B cell (primary cell): Measurements from ENCODE around the gene CDK19. TPM values are rescaled to one million over a fixed set of nuclear protein-coding genes. Genes with fewer than 3 reads are reported as not detected.

ENCODE experiments used
- ATAC-seq: fragments of 200-7000 bp; cut with Tn5 transposase; one replicate; pipeline ENCODE4 v1.10.0; 2021; ENCODE audit warnings: low read depth, mild to moderate bottlenecking, moderate number of reproducible peaks, moderate library complexity
- CTCF ChIA-PET: fragments of 350-600 bp; sonication (Branson Sonifier 250); formaldehyde crosslinking; loops from one replicate; lab custom pipeline; 2021; ENCODE audit warnings: antibody characterized with exemption, inconsistent platforms; lab: Charles Lee
- POLR2A ChIA-PET: fragments of 350-600 bp; sonication (Branson Sonifier 250); formaldehyde crosslinking; loops from one replicate; lab custom pipeline; 2021; ENCODE audit warnings: antibody characterized with exemption; lab: Charles Lee
- DNase-seq: peaks from one replicate; pipeline ENCODE4 v3.0.0; 2013
- H2AFZ ChIP-seq: 2 replicates; pipeline ENCODE4 v1.6.1; 2012; ENCODE audit warnings: mild to moderate bottlenecking, low read depth, low read length; ENCODE audit not compliant: insufficient read depth, poor library complexity, severe bottlenecking
- H3K27ac ChIP-seq, 2 donors: 1 replicate in 1 of 2; 2 replicates in 1 of 2; pipeline ENCODE4 v1.5.1; 2012 to 2013; ENCODE audit warnings: low read length in 2 of 2, mild to moderate bottlenecking in 2 of 2, moderate library complexity in 1 of 2
- H3K27me3 ChIP-seq, 4 experiments: fragments of 200-600 bp in 1 of 4; sonication (generic) in 1 of 4; replicated peaks in 1 of 4; 1 replicate in 2 of 4; 2 replicates in 2 of 4; pipeline versions ENCODE4 v1.6.1 to v1.7.0; 2013 to 2016; ENCODE audit warnings: low read length in 3 of 4, mild to moderate bottlenecking in 2 of 4, mixed read lengths in 1 of 4, moderate library complexity in 1 of 4; ENCODE audit not compliant: insufficient read depth in 4 of 4, control insufficient read depth in 3 of 4; ENCODE audit errors: control extremely low read depth in 1 of 4
- H3K36me3 ChIP-seq, 2 experiments: replicated peaks in 1 of 2; 1 replicate in 1 of 2; 2 replicates in 1 of 2; pipeline versions ENCODE4 v1.6.1 to v1.7.1; 2013; ENCODE audit warnings: low read length in 1 of 2; ENCODE audit not compliant: insufficient read depth in 2 of 2, control insufficient read depth in 1 of 2; ENCODE audit errors: control extremely low read depth in 1 of 2, extremely low read depth in 1 of 2
- H3K4me1 ChIP-seq, 2 donors: fragments of 200-600 bp in 1 of 2; sonication (generic) in 1 of 2; 1 replicate in 1 of 2; 2 replicates in 1 of 2; pipeline versions ENCODE4 v1.5.1 to v1.6.1; 2013 to 2017; ENCODE audit warnings: low read length in 2 of 2; ENCODE audit not compliant: control insufficient read depth in 2 of 2, insufficient read depth in 2 of 2
- H3K4me2 ChIP-seq: replicated peaks from 2 replicates; pipeline ENCODE3; 2012; ENCODE audit warnings: mild to moderate bottlenecking, low read depth, low read length; ENCODE audit not compliant: poor library complexity, severe bottlenecking
- H3K4me3 ChIP-seq, 5 experiments: fragments of 200-600 bp in 1 of 5; sonication (generic) in 1 of 5; 1 replicate in 3 of 5; 2 replicates in 2 of 5; pipeline versions ENCODE4 v1.5.1 to v1.7.0; 2011 to 2016; ENCODE audit warnings: low read length in 4 of 5, mild to moderate bottlenecking in 4 of 5, low read depth in 2 of 5, control low read depth in 1 of 5, moderate library complexity in 1 of 5; ENCODE audit not compliant: insufficient read depth in 1 of 5; ENCODE audit errors: control extremely low read depth in 1 of 5, extremely low read depth in 1 of 5
- H3K79me2 ChIP-seq: fragments of 200-600 bp; sonication (generic); one replicate; pipeline ENCODE4 v1.6.0; 2016; ENCODE audit warnings: low read length; ENCODE audit not compliant: control insufficient read depth, insufficient read depth
- H3K9ac ChIP-seq: fragments of 200-600 bp; sonication (generic); 2 replicates; pipeline ENCODE4 v1.6.1; 2017; ENCODE audit warnings: mild to moderate bottlenecking, low read length, moderate library complexity
- H3K9me3 ChIP-seq, 3 donors: one replicate each; pipeline versions ENCODE4 v1.6.1 to v1.7.1; 2013; ENCODE audit warnings: low read length in 2 of 3; ENCODE audit not compliant: control insufficient read depth in 2 of 3, insufficient read depth in 1 of 3; ENCODE audit errors: control extremely low read depth in 1 of 3
- H4K20me1 ChIP-seq: 2 replicates; pipeline ENCODE4 v1.6.0; 2012; ENCODE audit warnings: mild to moderate bottlenecking, low read length; ENCODE audit not compliant: insufficient read depth, control insufficient read depth, poor library complexity, severe bottlenecking
- H3K27ac Mint-ChIP-seq: one replicate; pipeline ENCODE4 v1.8.0; 2021; ENCODE audit warnings: mixed read lengths
- H3K27me3 Mint-ChIP-seq: one replicate; pipeline ENCODE4 v1.8.0; 2021; ENCODE audit warnings: mixed read lengths
- H3K4me1 Mint-ChIP-seq: one replicate; pipeline ENCODE4 v1.8.0; 2021; ENCODE audit warnings: mixed read lengths
- H3K4me3 Mint-ChIP-seq: one replicate; pipeline ENCODE4 v1.8.0; 2021; ENCODE audit warnings: mixed read lengths
- H3K9me3 Mint-ChIP-seq: one replicate; pipeline ENCODE4 v1.8.0; 2022; ENCODE audit warnings: mixed read lengths; ENCODE audit not compliant: insufficient read depth
- CTCF ChIP-seq: fragments of 200-600 bp; IDR thresholded peaks from one replicate; pipeline ENCODE4 v1.8.0; 2022; ENCODE audit warnings: antibody characterized with exemption, mild to moderate bottlenecking
- EZH2 ChIP-seq: IDR thresholded peaks from 2 replicates; pipeline ENCODE4 v1.6.1; 2012; ENCODE audit warnings: borderline replicate concordance, low read depth, mild to moderate bottlenecking, moderate library complexity, low read length; ENCODE audit not compliant: insufficient read depth, poor library complexity, severe bottlenecking
- WGBS: methylation state at CpG from one replicate; pipeline ENCODE4 v1.1.5; 2013; ENCODE audit warnings: missing lambda C conversion rate; ENCODE audit not compliant: insufficient coverage; 5-methylcytosine and 5-hydroxymethylcytosine counted together
- intact Hi-C: fragments of 100-400 bp; cut with micrococcal nuclease; formaldehyde crosslinking; loops from one replicate; pipeline ENCODE4 v1.10.0; 2022
- polyA plus RNA-seq: library from polyadenylated mRNA; depleted of rRNA; stranded (reverse); fragments of >200 nt; gene quantifications from 2 replicates; pipeline ENCODE4 v1.2.3, GENCODE V29; 2012
- total RNA-seq, 2 donors: library from RNA; stranded (reverse); fragments of 120-200 nt in 1 of 2; gene quantifications; 1 replicate in 1 of 2; 2 replicates in 1 of 2; pipeline versions ENCODE4 v1.2.3 to v1.2.4, GENCODE V29; 2013 to 2022

CDK19 gene
- total and polyA plus RNA-seq, 2 donors (not counting 1 experiment from before 2014, with no cell fraction given): 8.7 to 44.8 TPM

DNA sequence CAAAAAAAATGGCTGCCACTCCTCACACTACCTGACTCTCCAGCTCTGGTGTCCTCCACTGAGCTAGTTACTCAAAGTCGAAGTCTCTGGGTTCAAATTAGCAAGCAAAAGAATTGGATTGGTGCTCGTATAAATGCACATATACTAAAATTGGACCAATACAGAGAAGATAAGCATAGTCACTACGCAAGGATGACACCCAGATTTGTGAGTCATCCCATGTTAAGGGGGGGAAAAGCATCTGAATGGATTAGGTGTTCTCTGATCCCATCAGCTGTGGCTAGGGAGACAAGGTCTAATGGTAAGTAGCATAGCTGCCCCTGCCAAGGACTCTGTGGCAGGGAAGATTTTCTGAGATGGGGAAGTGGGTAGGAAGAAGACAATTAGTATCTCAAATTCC, 41.0 kb upstream of the CDK19 start:
- Histone ChIP-seq H2AFZ (no peak overlapping the region), H3K36me3 (no peaks in the 10 kb centered on the region), H3K79me2 (no peaks in the 10 kb centered on the region), H3K4me2 (no peak overlapping the region), H3K4me1 (peaks cover 11 to 14% of the 10 kb centered on the region in 2 donors), H3K27me3 (no peaks in the 10 kb centered on the region), H4K20me1 (no peaks in the 10 kb centered on the region), H3K9ac (no peak overlapping the region), H3K27ac (no peak overlapping the region), H3K4me3 (no peak overlapping the region), H3K9me3 (peaks cover 0 to 11% (median 0%) of the 10 kb centered on the region in 3 donors)
- CTCF ChIA-PET: interaction anchor here (0.7 to 1.8 kb wide), 2 partner anchors 10 to 20 kb away, joined by 3 read pairs; no protein-coding TSS in a partner anchor
- DNase-seq: no peak
- intact Hi-C loops: no loop called here
- no peaks in the 10 kb centered on the region for H3K27me3 Mint-ChIP-seq
- no peak overlapping the region for H3K4me3 Mint-ChIP-seq
- ATAC-seq: no peak
- 100% methylated on average over 1 of the region's 3 CpGs for WGBS
- H3K27ac Mint-ChIP-seq: no peak overlapping the region
- TF ChIP-seq EZH2 (no peak), CTCF (no peak)
- H3K9me3 Mint-ChIP-seq: no peaks in the 10 kb centered on the region
- peaks cover 12% of the 10 kb centered on the region for H3K4me1 Mint-ChIP-seq
- POLR2A ChIA-PET: no interaction called here

DNA sequence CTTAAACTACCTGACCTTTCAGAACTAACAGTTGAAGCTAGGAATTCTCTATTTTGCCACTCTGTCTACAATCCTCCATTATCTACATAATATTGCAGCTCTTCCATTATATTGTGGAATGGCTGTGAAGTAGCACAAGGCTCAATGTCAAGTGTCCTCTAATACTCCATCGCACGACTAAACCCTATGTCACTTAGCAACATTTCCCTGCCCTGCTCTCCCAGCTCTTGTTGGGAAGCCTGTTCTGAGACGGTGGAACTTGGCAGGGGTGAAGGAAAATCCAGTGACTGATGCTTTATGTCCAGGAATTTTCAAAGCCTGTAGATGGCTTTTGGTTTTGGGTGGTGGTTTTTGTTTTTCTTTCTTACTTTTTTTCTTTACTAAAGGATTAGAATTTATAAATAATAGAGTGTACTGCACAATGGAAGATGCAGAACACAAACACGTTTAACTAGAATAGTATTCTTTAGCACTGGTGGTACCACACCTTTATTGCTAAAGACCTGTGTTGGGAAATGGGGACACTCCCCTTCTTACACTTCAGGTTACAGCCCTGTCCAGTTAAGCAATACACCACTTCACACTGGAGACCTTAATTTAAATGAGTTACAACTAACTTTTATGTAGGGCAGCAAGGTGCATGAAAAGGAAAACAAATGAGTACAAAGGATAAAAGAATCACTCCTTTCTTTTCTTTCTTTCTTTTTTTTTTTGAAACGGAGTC, 38.6 kb upstream of the CDK19 start:
- no peak overlapping the region for H3K4me3 ChIP-seq
- no peaks in the 10 kb centered on the region for H4K20me1 ChIP-seq
- no peaks in the 10 kb centered on the region for H3K27me3 ChIP-seq
- H3K36me3 ChIP-seq: no peaks in the 10 kb centered on the region
- no peak overlapping the region for H3K4me3 Mint-ChIP-seq
- intact Hi-C loops: no loop called here
- no peaks in the 10 kb centered on the region for H3K79me2 ChIP-seq
- no peaks in the 10 kb centered on the region for H3K27me3 Mint-ChIP-seq
- no peak overlapping the region for H3K27ac Mint-ChIP-seq
- no peak overlapping the region for H2AFZ ChIP-seq
- H3K4me2 ChIP-seq: no peak overlapping the region
- POLR2A ChIA-PET: no interaction called here
- TF ChIP-seq EZH2: no peak
- TF ChIP-seq CTCF: no peak
- ATAC-seq (no peak), DNase-seq (no peak)
- WGBS: 100% methylated on average over 1 of the region's 5 CpGs
- CTCF ChIA-PET: interaction anchor here (0.9 kb wide), 1 partner anchor 13 kb away, joined by 3 read pairs; no protein-coding TSS in a partner anchor
- peaks cover 2% of the 10 kb centered on the region in 2 donors for H3K4me1 ChIP-seq
- no peaks in the 10 kb centered on the region for H3K4me1 Mint-ChIP-seq
- no peaks in the 10 kb centered on the region for H3K9me3 Mint-ChIP-seq
- H3K9ac ChIP-seq: no peak overlapping the region
- H3K9me3 ChIP-seq: peaks cover 0 to 5% (median 0%) of the 10 kb centered on the region in 3 donors
- H3K27ac ChIP-seq: no peak overlapping the region
